UCSD-AML1 (cell line): ENCODE data around the gene NCS1.
A peak's percentile ranks its signal among the peaks of the same experiment; 100 is the strongest.

Experiments
- DNase-seq: peaks from one replicate; lab custom pipeline; 2025; ENCODE audit not compliant: unreplicated experiment; lab: John Stamatoyannopoulos, UW

Gene NCS1

DNA sequence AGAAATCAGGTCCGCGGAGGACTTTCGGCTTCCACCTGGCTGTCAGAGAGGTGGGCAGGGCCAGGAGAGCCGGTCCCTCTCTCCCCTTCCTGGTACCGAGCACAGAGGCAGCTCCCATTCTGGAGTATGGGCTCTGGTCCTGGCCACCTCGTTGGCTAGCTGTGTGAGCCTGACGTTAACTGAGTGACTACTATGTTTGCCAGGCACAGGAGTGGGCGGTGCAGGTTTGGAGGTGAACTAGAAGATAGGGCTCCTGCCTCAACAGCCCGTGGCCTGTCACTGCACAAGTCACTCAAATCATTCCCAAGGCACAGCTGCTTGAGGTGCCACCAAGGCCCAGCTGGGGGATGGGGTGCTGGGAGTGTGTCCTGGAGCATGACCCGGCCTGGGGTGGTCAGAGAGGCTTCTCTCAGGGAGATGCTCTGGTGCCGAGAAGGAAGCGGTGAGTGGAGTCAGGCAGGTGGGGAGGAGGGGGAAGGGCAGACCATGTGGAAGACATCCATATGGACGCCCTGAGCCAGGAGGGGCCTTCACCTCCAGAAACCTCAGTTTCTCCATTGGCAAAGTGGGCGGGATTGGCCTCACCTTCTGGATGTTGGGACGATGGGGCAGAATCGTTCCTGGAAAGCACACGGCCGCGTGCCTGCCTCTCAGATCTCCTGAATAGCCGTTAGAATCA, 39.5 kb downstream of the NCS1 start:
- no peak for DNase-seq

DNA sequence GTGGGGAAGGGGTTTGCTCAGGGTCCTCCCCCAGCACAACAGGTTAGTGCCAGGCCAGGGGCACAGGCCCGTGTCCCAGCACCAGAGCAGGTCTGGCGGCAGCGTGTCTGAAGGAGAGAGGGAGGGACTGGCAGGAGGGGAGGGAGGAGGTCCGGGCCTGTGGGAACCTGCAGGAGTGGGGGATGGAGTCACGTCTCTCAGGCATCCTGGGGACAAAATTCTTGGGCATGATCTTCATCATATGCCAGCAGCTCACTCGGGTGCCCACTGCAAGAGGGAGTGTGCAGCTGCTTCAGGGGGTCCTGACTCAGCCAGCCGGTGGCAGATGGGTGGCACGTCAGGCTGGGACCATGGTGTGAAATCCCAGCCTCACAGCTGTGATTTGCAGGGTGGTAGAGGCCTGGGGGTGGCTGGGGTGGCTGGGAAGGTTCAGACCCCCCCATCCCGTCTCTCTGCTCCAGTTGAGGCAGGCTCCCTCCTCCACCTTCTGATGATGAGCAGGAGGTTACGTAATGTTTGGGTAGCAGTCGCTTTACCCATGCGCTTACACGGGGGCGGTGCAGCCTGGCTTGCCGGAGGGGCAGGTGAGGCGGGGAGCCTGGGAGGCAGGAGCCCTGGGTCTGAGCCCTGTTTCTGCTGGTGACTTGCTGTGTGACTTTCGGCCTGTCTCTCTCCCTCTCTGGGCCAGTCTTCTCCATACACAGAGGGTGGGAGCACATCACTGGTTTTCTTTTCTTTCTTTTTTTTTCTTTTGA, 40.5 kb downstream of the NCS1 start:
- no peak for DNase-seq

DNA sequence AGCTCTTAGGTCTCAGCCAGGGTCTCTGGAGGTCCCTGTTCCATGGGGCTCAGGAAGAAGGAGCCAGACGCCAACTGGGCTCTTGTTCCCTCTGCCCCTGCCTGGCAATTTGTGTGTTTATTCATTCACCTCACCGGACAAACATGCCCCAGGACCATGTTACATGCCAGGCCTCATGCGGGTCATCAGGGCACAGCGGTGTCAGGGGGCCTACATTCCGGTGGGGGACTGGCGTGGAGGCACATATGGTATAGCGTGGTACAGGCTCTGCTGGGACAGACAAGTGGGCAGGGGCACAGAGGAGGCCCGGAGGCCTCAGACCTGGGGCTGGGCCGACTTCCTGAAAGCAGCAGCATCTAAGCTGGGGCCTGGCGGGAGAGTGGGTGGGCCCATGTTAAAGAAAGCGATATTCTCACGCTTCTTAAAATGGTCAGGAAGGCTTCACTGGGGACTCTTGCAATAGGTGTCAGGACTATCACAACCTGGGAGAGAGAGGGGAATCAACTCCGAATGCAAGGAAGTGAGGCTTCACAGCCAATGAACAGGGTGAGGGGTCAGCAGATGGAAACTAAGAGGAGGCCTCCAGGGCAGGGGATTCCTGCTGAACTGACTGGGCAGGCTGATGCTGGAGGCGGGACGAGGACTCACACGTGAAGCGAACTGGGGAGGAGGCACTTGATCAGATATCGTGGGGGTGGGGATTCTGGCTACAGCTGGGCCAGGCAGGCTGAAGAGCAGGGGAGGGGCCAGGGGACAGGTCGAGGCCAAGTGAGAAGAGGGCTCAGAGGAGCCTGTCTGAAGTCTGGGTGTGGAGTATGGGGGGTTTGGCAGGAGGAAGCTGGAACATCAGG, 41.9 kb downstream of the NCS1 start:
- peak; percentile 30 for DNase-seq

DNA sequence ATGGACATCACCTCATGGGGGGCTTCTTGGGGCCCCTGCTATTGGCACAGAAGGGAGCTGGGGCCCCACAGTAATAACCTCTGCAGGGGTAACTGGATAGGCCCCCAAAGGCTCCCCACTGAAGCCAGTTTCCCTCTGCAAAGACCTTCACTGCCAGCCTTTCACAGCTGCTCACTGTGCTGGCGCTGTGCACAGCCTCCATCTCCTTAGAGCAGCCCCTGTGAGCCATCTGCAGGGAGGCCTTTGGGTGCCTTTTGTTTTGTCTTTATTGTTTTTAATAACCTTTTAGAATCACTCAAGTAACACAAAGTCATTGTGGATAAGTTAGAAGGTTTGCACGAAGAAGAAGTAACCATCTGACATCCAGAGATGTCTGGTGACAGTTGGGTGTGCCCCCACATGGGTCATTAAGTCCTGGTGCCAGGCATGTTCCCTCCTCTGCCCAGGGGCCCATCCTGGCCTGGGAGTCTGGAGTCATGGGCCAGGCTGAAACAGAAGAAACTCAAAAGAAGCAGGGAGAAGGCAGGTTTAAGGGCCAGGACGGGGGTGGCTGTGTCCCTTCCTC, 42.7 kb downstream of the NCS1 start:
- DNase-seq, result no peak

DNA sequence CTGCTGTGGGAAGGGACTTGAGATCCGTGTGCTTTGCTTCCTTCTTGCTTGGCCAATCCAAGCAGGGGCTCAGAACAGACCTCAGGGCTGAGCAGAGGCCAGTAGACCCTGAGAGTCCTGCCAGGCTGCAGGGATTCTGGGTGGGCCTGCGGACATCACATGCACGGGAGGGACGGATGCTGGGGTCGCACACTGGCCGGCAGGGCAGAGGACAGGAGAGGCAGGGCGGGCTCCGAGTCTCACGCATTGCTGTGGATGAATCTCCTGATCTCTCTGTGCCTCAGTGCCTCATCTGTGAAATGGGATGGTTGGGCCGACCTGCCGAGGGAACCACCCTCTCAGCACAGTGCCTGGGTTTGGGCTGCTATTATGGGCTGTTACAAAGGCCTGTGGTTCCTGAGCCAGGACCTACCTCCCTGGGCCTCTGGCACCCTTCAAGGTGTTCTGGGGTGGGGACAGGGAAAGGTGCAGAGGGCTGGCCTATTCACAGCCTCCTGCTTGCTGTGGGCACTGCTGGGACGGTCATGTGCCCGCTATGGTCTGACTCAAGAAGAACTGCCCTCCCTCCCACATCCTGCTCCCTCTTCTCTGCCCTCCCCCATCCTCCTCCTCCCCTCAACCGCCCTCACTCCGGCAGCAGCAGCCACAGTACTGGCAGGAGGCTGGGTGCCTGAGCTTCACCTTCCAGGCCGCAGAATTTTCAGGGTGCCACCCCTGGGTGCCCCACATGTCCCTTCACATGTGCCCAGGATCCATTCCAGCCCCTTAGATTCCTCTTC, 43.3 kb downstream of the NCS1 start:
- peak; percentile 71 for DNase-seq

DNA sequence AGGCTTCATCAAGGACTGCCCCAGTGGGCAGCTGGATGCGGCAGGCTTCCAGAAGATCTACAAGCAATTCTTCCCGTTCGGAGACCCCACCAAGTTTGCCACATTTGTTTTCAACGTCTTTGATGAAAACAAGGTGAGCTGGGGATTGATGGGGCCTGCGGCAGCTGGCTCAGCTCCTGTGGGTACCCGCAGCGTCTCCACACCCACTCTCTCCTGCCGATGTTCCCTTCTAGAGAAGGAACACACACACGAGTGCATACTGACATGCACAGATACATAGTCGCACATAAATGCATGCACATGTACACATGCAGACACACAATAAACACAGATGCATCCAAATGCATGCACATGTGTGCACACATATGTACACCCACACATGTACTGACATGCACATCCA, 45.6 kb downstream of the NCS1 start:
- no peak for DNase-seq

DNA sequence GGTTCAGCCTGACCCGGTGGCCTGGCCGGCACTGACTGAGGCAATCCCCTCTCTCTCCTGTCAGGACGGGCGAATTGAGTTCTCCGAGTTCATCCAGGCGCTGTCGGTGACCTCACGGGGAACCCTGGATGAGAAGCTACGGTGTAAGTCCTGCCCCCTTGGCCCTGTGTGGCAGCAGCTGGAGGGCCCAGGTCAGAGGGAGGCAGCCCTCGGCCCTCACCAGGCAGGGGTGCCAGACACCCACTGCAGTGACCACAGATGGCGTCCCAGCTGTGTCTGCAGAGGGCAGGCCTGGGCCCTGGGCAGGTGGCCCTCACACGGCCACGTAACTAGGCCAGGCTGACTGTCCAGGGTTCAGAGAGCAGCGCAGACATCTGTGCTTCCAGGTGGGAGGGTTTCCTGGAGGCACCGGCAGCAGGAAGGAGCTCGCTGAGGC, 47.5 kb downstream of the NCS1 start:
- DNase-seq, result no peak

DNA sequence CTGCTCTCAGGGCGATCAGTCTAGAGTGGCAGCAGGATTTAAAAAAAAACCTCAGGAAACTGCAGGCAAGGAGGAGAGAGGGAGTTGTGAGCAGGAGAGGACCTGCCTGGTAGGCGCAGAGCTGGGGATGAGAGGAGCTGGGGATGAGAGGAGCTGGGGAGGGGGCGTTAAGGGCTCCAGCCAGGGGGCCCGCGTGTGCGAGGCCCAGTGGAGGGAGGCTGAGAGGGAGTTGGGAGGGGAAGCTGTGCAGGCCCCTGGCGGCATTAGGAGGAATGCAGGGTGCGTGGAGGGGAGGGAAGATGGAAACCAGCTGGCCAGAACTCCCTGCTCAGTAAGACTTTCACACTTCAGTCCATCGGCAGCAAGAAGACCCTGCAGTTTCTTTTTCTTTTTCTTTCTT, 48.1 kb downstream of the NCS1 start:
- DNase-seq, result no peak

DNA sequence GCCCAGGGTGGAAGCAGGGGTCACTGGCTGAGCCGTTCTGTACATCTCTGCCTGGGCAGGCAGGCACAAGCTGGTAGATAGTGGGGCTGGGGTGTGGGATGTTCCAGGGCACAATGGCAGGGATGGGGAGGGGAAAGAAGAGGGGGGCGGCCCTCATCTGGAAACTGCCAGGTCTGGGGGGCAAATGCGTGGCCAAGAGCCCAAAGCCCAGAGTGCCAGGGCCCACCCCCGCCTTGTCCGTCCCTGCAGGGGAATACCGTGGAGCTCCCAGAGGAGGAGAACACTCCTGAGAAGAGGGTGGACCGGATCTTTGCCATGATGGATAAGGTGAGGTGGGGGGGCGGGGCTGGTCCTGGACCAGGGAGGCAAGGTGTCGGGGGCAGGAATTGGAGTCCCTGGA, 50.6 kb downstream of the NCS1 start:
- DNase-seq, result no peak

DNA sequence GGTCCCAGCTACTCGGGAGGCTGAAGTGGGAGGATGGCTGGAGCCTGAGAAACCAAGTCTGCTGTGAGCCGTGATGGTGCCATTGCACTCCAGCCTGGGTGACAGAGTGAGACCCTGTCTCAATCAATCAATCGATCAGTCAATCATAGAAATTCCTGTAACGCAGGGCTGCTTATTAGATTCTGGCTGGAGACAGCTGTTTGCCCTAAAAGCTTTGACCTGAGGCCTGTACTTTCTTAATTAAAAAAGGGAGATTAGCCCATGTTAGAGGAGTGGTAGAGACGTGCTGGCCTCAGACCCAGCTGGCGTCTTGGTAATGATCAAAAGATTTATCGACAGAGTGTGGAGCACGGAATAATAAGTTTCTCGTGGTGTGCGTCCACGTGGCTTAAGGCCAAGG, 52.9 kb downstream of the NCS1 start:
- DNase-seq, result no peak

DNA sequence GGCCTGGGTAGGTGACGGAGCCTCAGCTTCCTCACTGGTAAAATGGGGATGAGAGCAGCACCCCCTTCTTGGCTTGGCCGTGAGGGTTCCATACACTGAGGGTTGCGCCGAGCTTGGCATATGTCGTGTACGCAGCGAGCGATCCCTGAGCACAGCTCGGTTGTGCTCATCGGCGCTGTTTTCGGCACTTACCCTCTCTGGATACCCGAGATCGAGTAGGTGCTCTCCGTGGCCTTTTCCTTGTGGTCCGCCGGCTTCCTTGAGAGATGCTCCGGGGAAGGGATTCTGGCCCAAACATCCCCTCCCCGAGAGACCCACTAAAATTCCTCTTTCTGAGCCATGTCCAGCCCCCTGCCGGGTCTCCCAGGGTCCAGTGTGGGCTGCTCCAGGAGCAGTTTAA, 53.4 kb downstream of the NCS1 start:
- no peak for DNase-seq

DNA sequence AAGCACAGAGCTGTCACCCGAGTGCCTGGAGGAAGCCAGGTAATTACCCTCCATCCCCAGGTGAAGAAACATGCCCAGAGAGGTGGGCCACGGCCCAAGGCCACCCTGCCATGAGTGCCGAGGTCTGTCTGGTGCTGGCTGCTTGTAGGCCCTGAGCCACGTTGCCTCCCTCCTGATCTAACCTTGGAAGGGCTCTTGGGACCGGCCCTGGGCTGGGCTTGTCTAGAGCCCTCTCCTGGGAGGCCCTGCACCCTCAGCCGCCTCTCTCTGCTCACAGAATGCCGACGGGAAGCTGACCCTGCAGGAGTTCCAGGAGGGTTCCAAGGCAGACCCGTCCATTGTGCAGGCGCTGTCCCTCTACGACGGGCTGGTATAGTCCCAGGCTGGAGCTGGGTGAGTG, 53.9 kb downstream of the NCS1 start:
- DNase-seq, result no peak

DNA sequence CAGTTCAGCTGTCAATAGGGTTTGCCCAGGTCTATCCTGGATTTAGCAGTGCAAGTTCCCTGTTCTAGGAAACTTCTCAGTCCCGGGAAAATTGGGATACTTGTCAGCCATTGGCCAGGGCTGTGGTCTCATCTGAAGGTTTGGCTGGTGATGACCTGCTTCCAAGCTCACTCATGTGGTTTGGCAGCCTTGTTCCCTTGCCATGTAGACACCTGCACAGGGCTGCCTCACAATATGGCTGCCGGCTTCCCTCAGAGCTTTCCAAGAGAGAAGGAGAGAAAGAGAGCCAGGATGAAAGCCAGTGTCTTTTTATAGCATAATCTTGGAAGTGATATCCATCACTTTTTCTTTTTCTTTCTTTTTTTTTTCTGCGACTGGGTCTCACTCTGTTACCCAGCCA, 55.6 kb downstream of the NCS1 start:
- DNase-seq, result no peak

DNA sequence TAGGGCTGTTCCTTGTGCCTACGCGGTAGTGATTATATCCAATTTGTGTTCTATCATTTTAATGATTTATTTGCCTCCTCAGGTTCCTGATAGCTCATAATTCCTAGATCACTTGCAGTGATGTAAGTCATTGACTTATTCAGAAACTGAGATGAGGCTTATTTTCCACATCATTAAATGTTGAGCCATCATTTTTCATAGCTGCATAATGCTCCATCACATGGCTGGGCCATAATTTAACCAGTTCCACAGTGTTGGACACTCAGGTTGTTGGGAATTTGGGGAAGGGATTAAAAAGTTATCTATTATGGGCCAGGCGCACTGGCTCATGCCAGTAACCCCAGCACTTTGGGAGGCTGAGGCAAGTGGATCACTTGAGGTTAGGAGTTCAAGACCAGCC, 57.6 kb downstream of the NCS1 start:
- DNase-seq, result no peak

DNA sequence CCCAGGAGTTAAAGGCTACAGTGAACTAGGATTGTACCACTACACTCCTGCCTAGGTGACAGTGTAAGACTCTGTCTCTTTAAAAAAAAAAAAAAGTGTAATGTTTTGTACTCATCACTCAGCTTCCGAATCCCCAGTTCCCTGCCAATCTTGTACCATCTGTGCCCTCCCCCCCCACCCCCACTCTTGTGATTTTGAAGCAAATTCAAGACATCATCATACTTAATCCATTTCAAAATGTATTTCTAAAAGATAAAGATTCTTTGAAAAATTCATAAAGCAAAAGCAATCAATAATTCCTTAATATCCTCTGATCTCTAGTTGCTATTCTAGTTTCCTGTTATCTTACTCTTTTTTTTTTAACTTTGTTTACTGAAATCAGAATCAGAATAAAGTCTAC, 58.4 kb downstream of the NCS1 start:
- DNase-seq, result no peak

DNA sequence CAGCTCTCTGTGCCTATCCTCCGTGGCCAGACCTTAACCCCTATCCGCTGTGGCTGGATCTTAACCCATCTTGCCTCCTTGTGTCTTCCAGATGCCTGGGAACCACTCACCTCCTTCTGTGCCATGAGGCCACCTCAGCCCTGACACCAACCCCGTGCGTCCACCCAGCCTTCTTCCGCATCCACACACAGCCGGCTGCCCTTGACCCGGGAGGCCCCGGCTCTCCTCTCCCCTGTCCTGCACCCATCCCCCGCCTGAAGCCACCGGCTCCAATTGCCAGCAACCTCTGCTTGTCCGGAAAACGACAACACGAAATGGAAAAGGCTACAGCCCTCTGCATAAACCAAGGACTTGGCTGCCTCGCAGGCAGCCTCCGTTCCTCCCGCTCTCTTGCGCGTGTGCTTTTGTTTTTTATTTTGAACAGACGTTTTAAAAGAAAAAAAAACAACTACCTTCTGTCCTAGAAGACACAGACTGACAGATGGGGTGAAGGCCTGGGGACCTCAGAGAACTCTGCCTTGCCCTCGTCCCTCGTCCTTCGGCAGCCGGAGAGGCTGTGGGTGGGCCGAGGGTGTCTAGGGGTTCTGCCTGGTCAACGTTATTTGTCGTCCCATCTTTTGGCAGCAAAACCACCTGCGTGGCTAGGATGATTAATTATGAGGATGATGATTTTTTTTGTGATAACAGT, 60.8 kb downstream of the NCS1 start:
- no peak for DNase-seq

DNA sequence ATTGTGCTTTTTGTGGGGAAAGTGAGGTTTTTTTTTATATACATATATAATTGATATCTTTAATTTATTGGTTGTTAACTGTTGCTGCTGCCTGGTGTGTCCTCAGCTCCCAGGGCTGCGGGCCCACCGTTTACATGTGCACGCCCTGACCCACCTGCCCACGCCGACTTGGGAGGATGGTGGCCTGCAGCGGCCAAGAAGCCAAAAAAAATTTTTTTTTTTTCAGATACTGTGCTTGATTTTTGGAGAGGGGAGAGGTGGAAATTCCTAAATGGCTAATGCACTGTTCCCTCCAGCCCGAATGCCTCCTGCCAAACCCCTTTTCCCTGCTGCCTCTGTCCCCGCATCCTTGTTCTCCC, 61.4 kb downstream of the NCS1 start:
- DNase-seq, result no peak

DNA sequence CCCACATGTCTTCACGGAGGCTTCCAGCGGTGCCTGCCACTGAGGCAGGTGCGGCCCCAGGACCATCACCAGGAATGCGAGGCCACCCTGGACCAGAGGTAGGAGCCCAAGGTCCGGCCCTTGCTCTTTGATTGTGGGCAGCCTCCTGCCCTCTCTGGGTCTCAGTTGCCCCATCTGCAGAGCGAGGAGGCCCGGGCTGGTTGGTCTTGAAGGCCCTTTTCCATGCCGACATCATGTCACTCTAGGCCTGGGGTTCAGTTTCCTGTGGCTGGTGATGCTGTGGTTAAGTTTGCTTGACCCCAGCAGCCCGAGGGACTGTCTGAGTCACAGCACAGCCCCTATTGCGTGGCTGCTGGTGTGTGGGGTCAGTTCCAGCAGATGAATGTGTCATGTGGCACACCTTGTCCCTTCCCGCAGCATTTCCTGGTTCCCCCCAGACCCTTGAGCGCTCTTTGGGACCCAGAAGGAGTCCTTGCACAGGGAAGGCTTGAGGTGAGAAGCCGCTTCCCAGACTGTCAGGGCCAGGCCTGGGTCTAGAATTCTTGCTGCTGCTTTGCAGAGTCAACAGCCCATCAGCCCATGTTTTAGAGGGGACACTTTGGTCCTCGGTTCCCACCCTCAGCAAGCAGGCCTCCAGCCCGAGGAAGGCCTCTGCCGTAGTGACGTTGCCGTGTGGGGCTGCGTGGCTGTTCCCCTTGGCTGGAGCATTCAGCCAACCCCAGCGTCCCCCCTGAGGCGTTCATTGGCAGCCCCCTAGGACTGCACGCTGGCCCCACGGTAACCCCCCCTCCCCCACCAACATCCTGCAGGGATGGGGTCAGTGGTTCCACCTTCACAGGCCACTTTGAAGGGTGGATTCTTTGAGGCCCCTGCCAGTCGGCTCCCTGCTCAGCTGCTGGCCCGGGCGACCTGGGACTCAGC, 62.4 kb downstream of the NCS1 start:
- no peak for DNase-seq
